ENCODE measurements around the gene KIRREL3. TPM values are rescaled to one million over a fixed set of nuclear protein-coding genes. Genes with fewer than 3 reads are reported as not detected.

The KIRREL3 gene
- total and polyA plus RNA-seq, 9 of the 15 experiments (the other 6 are each of a cell fraction or from before 2014, with no cell fraction given) = 0.04 to 0.10 TPM; not detected in 7

- ChIA-PET POLR2A (interaction anchor here (1.1 kb wide), 1 partner anchor 10 kb away, joined by 3 read pairs; no protein-coding TSS in a partner anchor), CTCF (ENCODE audit: low intra/inter-chr PET ratio) (no interaction called here)
- in situ Hi-C loops (cut with MboI) = no loop called here
- Histone ChIP-seq H4K20me1 (replicated peaks; ENCODE audit: control insufficient read depth, insufficient read depth, low read length) (no peaks in the 10 kb centered on the region; the same call in 1 of the 2 replicates), H3K9me1 (ENCODE audit: control insufficient read depth, insufficient read depth, low read length) (no peaks in the 10 kb centered on the region), H3K4me2 (ENCODE audit: insufficient read depth, low read length) (no peak overlapping the region), H2AFZ (ENCODE audit: low read depth, low read length) (no peak overlapping the region), H3K27me3 (ENCODE audit: control insufficient read depth in 2 of 2, insufficient read depth in 2 of 2, low read length in 2 of 2) (peaks cover 0 to 13% of the 10 kb centered on the region in 2 experiments; a peak in 1 of 5 replicates), H3K9ac (ENCODE audit: insufficient read depth in 1 of 2, low read depth in 2 of 2, low read length in 2 of 2) (no peak overlapping the region), H3K36me3 (ENCODE audit: control insufficient read depth, insufficient read depth, low read length) (no peaks in the 10 kb centered on the region), H3K9me3 (replicated peaks; ENCODE audit: control insufficient read depth, insufficient read depth, low read depth, low read length) (no peaks in the 10 kb centered on the region), H3K79me2 (ENCODE audit: control insufficient read depth, insufficient read depth, low read length) (no peaks in the 10 kb centered on the region), H3K4me1 (replicated peaks in 1 of 2; ENCODE audit: control insufficient read depth in 2 of 2, insufficient read depth in 2 of 2, low read length in 2 of 2) (no peaks in the 10 kb centered on the region), H3K27ac (ENCODE audit: extremely low read depth, low read depth, low read length) (no peak overlapping the region), H3K4me3 (no peak overlapping the region)
- 0% methylated on average over 5 of the region's 5 CpGs for WGBS (ENCODE audit: insufficient coverage, low coverage, missing lambda C conversion rate)
- intact Hi-C loops (cut with micrococcal nuclease) = no loop called here
- FAIRE-seq = no peak
- no TSS peak for BruUV-seq (replicated peaks)
- no peak for DNase-seq (ENCODE audit: extremely low read depth in 1 of 4, low spot score in 3 of 4)
- no peak for ATAC-seq
- TF ChIP-seq CBX8 (IDR thresholded peaks at IDR 0.05; ENCODE audit: borderline replicate concordance, extremely low read depth, low read depth, low read length, poor library complexity, severe bottlenecking) (no peak), ZNF668 (CRISPR knock-in tag; IDR thresholded peaks at IDR 0.05) (no peak), PTRF (tag; IDR thresholded peaks at IDR 0.05) (no peak), ZNF398 (CRISPR knock-in tag; IDR thresholded peaks at IDR 0.05) (no peak), DACH1 (IDR thresholded peaks at IDR 0.05; ENCODE audit: partially characterized antibody) (no peak), STAG1 (CRISPR knock-in tag; IDR thresholded peaks at IDR 0.05; ENCODE audit: borderline replicate concordance) (no peak)
Observed at GRCh38 chr11:126570489-126570888, 430.1 kb downstream of the KIRREL3 start.

Measured in K562 (cell line).